ENCODE measurements around the gene ZNF488. TPM values are rescaled to one million over a fixed set of nuclear protein-coding genes. Genes with fewer than 3 reads are reported as not detected.

Gene ZNF488
- total RNA-seq, 1 donor from 2014 or later, result not detected

DNA sequence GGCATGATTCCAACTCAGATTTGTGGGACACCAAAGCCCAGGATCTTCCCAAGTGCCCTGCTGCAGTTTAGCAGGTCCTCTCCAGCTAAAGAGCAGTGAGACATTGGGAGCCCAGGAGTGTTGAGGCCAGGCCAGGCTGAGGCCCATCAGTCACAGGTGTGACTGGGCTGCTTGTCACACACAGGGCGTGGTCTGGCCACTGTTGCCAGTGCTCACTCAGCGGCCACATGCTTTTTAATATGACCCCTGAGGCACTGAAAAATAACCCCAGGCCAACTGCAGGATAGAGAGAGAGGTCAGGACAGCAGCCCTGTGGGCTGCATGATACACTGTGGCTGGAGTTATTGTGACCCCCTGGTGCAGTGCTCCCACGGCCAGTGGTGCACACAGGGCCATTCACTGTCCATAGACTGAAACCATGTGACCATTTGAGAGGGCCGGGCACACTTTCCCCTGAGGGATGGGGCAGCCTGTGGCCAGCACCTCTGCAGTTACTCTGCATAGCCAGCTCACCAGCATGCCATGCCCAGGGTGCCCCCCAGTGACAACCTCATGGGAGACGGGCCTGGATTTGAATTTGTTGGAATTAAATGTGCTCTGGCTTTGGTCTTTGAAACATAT, 57.7 kb downstream of the ZNF488 start:
- intact Hi-C loops (cut with micrococcal nuclease), result no loop called here
- CTCF ChIA-PET, result no interaction called here
- H3K27me3 Mint-ChIP-seq, result peaks cover 5% of the 10 kb centered on the region
- no peak overlapping the region for H3K4me3 Mint-ChIP-seq
- ATAC-seq (ENCODE audit: low read depth), result no peak
- POLR2A ChIA-PET, result no interaction called here
- H3K9me3 Mint-ChIP-seq, result peaks cover 4% of the 10 kb centered on the region
- no peak overlapping the region for H3K27ac Mint-ChIP-seq
- H3K36me3 Mint-ChIP-seq (ENCODE audit: low read depth), result no peaks in the 10 kb centered on the region
- TF ChIP-seq, protein P1, sequence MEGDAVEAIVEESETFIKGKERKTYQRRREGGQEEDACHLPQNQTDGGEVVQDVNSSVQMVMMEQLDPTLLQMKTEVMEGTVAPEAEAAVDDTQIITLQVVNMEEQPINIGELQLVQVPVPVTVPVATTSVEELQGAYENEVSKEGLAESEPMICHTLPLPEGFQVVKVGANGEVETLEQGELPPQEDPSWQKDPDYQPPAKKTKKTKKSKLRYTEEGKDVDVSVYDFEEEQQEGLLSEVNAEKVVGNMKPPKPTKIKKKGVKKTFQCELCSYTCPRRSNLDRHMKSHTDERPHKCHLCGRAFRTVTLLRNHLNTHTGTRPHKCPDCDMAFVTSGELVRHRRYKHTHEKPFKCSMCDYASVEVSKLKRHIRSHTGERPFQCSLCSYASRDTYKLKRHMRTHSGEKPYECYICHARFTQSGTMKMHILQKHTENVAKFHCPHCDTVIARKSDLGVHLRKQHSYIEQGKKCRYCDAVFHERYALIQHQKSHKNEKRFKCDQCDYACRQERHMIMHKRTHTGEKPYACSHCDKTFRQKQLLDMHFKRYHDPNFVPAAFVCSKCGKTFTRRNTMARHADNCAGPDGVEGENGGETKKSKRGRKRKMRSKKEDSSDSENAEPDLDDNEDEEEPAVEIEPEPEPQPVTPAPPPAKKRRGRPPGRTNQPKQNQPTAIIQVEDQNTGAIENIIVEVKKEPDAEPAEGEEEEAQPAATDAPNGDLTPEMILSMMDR (IDR thresholded peaks at IDR 0.05), result no peak
- no peak for DNase-seq
- no peaks in the 10 kb centered on the region for H3K4me1 Mint-ChIP-seq

DNA sequence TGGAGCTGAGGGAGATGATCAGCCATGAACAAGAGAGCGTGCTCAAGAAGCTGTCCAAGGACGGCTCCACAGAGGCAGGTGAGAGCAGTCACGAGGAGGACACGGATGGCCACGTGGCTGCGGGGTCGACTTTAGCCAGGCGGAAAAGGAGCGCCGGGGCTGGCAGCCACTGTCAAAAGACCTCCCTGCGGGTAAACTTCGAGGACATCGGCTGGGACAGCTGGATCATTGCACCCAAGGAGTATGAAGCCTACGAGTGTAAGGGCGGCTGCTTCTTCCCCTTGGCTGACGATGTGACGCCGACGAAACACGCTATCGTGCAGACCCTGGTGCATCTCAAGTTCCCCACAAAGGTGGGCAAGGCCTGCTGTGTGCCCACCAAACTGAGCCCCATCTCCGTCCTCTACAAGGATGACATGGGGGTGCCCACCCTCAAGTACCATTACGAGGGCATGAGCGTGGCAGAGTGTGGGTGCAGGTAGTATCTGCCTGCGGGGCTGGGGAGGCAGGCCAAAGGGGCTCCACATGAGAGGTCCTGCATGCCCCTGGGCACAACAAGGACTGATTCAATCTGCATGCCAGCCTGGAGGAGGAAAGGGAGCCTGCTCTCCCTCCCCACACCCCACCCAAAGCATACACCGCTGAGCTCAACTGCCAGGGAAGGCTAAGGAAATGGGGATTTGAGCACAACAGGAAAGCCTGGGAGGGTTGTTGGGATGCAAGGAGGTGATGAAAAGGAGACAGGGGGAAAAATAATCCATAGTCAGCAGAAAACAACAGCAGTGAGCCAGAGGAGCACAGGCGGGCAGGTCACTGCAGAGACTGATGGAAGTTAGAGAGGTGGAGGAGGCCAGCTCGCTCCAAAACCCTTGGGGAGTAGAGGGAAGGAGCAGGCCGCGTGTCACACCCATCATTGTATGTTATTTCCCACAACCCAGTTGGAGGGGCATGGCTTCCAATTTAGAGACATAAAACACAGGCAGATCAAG, 58.5 kb downstream of the ZNF488 start:
- POLR2A ChIA-PET, result no interaction called here
- DNase-seq (no peak), ATAC-seq (ENCODE audit: low read depth) (no peak)

DNA sequence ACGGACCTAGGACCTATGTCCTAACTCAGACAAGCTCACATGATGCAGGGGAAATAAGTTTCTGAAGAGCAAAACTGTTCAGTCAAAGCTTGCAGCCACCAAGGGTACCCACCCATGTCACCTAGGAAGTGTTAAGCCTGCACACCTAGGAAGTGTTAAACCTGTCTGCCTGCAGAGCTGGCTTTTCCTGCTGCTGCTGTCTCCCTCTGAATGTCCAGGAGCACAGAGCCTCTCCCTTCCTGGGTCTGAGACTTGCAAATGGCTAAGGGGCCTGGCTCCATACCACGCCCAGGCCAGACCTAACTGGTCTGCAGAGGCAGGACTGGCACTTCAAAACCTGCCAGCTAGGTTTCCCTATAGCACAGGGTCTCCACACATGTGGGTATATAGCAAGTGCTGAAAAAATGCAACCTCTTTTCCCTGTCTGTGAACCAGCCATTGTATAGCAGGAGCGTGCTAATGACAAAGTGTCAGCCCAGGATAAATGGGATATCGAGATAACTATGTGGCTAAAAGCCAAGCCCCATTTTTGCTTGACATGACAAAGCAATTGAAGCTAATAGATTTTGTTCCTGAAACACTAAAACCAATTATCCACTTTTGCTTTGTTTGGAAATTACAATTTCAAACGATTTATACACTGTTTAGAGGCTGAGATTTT, 60.3 kb downstream of the ZNF488 start:
- Mint-ChIP-seq H3K9me3 (peaks cover 4% of the 10 kb centered on the region), H3K36me3 (ENCODE audit: low read depth) (no peaks in the 10 kb centered on the region), H3K4me3 (no peak overlapping the region), H3K27me3 (peaks cover 5% of the 10 kb centered on the region), H3K4me1 (no peaks in the 10 kb centered on the region), H3K27ac (no peak overlapping the region)
- TF ChIP-seq, protein P1 (IDR thresholded peaks at IDR 0.05), result no peak
- intact Hi-C loops (cut with micrococcal nuclease), result no loop called here
- ChIA-PET CTCF (interaction anchor here (1.7 kb wide), 1 partner anchor 12 kb away, joined by 5 read pairs; no protein-coding TSS in a partner anchor), POLR2A (no interaction called here)
- ATAC-seq (ENCODE audit: low read depth) (no peak), DNase-seq (no peak)

More for the DNA sequence above, 58.5 kb downstream of the ZNF488 start:
- Mint-ChIP-seq H3K27ac (no peak overlapping the region), H3K27me3 (peaks cover 5% of the 10 kb centered on the region), H3K9me3 (peaks cover 4% of the 10 kb centered on the region), H3K36me3 (ENCODE audit: low read depth) (no peaks in the 10 kb centered on the region), H3K4me1 (no peaks in the 10 kb centered on the region), H3K4me3 (no peak overlapping the region)
- TF ChIP-seq, protein P1 (IDR thresholded peaks at IDR 0.05), result no peak
- intact Hi-C loops (cut with micrococcal nuclease), result no loop called here
- CTCF ChIA-PET, result no interaction called here

DNA sequence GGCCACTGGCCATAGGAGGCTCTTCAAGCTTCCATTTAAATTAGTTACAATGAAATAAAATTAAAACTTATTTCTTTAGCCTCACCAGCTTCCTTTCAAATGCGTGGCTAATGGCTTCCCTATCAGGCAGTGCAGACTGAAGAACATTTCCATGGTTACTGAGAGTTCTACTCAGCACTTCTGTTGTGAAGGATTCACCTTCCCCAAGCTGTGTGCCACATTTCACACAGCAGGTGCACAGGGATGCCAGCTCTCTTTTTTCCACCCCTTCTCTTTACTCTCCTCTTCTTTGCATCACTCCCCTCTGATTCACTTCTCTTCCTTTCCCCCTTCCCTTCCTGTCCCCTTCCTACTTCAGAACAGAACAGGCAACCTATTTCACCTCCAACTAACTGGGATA, 61.0 kb downstream of the ZNF488 start:
- no peak for DNase-seq

More for the DNA sequence above, 61.0 kb downstream of the ZNF488 start:
- POLR2A ChIA-PET, result no interaction called here
- no peaks in the 10 kb centered on the region for H3K4me1 Mint-ChIP-seq
- H3K4me3 Mint-ChIP-seq, result no peak overlapping the region
- no peaks in the 10 kb centered on the region for H3K9me3 Mint-ChIP-seq
- intact Hi-C loops (cut with micrococcal nuclease), result no loop called here
- ATAC-seq (ENCODE audit: low read depth), result no peak
- CTCF ChIA-PET, result interaction anchor here (1.7 kb wide), 1 partner anchor 11 kb away, joined by 5 read pairs; no protein-coding TSS in a partner anchor
- TF ChIP-seq, protein P1 (IDR thresholded peaks at IDR 0.05), result no peak
- peaks cover 5% of the 10 kb centered on the region for H3K27me3 Mint-ChIP-seq
- H3K27ac Mint-ChIP-seq, result no peak overlapping the region
- H3K36me3 Mint-ChIP-seq (ENCODE audit: low read depth), result no peaks in the 10 kb centered on the region
